ENCODE data around the gene LIFR.
"Not testable (repeated sequence)": the region's sequence is repeated elsewhere in the genome, so short reads cannot be mapped to it uniquely, and the experiment has no call there.

Gene LIFR

GRCh38 chr5:38582293-38582974, 26.0 kb upstream of the LIFR start:
- DNase-seq, result no peak

- no peak for DNase-seq
These were observed 25.2 kb upstream of the LIFR start for GRCh38 chr5:38581597-38581996.

- no peak for DNase-seq
These were observed 22.7 kb upstream of the LIFR start for GRCh38 chr5:38579105-38579504.

- no peak for DNase-seq
These were observed 20.7 kb upstream of the LIFR start for GRCh38 chr5:38576961-38577684.

- DNase-seq, result peak; percentile 41 to 76
These were observed 20.0 kb upstream of the LIFR start for GRCh38 chr5:38576442-38576841.

- DNase-seq, result peak in 1 of 2 experiments; percentile 27
These were observed 19.0 kb upstream of the LIFR start for GRCh38 chr5:38575476-38575875.

- DNase-seq, result no peak
These were observed 17.6 kb upstream of the LIFR start for GRCh38 chr5:38574009-38574408.

- no peak for DNase-seq
These were observed 17.1 kb upstream of the LIFR start for GRCh38 chr5:38573521-38573920.

- no peak for DNase-seq
These were observed 12.7 kb upstream of the LIFR start for GRCh38 chr5:38569180-38569579.

- DNase-seq, result not testable (repeated sequence)
These were observed 10.9 kb upstream of the LIFR start for GRCh38 chr5:38567306-38567705.

GRCh38 chr5:38563624-38564023, 7.2 kb upstream of the LIFR start:
- DNase-seq, result no peak

- no peak for DNase-seq
These were observed 6.2 kb upstream of the LIFR start for GRCh38 chr5:38562444-38563210.

GRCh38 chr5:38559428-38559827, 3.0 kb upstream of the LIFR start:
- DNase-seq, result no peak

GRCh38 chr5:38557792-38558191, 1.3 kb upstream of the LIFR start:
- no peak for DNase-seq

- peak in 1 of 2 experiments; percentile 68 for DNase-seq
These were observed 863 bp upstream of the LIFR start for GRCh38 chr5:38557308-38557710.

GRCh38 chr5:38556088-38556598, 303 bp downstream of the LIFR start:
- DNase-seq, result peak in 1 of 2 experiments; percentile 78

- peak in 1 of 2 experiments; percentile 47 for DNase-seq
These were observed 925 bp downstream of the LIFR start for GRCh38 chr5:38555354-38556087.

GRCh38 chr5:38554861-38555260, 1.6 kb downstream of the LIFR start:
- no peak for DNase-seq

GRCh38 chr5:38554403-38554802, 2.0 kb downstream of the LIFR start:
- no peak for DNase-seq

- no peak for DNase-seq
These were observed 3.4 kb downstream of the LIFR start for GRCh38 chr5:38553001-38553521.

- peak; percentile 37 to 62 for DNase-seq
These were observed 5.1 kb downstream of the LIFR start for GRCh38 chr5:38551030-38552017.

All from NCI-H2081 (cell line).